ENCODE data around the gene CTRB2. TPM values are rescaled to one million over a fixed set of nuclear protein-coding genes. Genes with fewer than 3 reads are reported as not detected.

Gene CTRB2
- total and polyA plus RNA-seq, 7 experiments from 2014 or later = not detected

GRCh38 chr16:75179208-75179607 lies 27.8 kb downstream of the CTRB2 start:
- Mint-ChIP-seq H3K4me1 (no peaks in the 10 kb centered on the region), H3K36me3 (peaks cover under 1 to 13% (median 10%) of the 10 kb centered on the region in 5 donors), H3K27ac (no peak overlapping the region), H3K9me3 (peaks cover 6 to 49% (median 29%) of the 10 kb centered on the region in 11 donors), H3K4me3 (no peak overlapping the region), H3K27me3 (peaks cover 0 to 6% (median 0%) of the 10 kb centered on the region in 5 donors)
- no peaks in the 10 kb centered on the region for H3K4me1 ChIP-seq (ENCODE audit: control insufficient read depth in 2 of 2, insufficient read depth in 2 of 2, low read length in 2 of 2)
- intact Hi-C loops (cut with micrococcal nuclease) = no loop called here
- ChIA-PET POLR2A (interaction anchor here (0.6 kb wide), 1 partner anchor 599 kb away, joined by 6 read pairs; no protein-coding TSS in a partner anchor), CTCF (no interaction called here)
- ATAC-seq = no peak
- H3K9me3 ChIP-seq (ENCODE audit: control insufficient read depth in 2 of 3, low read length in 3 of 3) = peaks cover 0 to 24% (median 12%) of the 10 kb centered on the region in 3 experiments
- DNase-seq = no peak
- H3K4me3 ChIP-seq (ENCODE audit: low read length) = no peak overlapping the region
- H3K27me3 ChIP-seq (ENCODE audit: control insufficient read depth in 2 of 2, insufficient read depth in 2 of 2, low read length in 2 of 2) = no peaks in the 10 kb centered on the region
- no peaks in the 10 kb centered on the region for H3K36me3 ChIP-seq (ENCODE audit: control insufficient read depth in 2 of 3, insufficient read depth in 3 of 3, low read length in 3 of 3)
- H3K27ac ChIP-seq (ENCODE audit: low read depth, low read length) = no peak overlapping the region

- Mint-ChIP-seq H3K4me1 (no peaks in the 10 kb centered on the region), H3K36me3 (peaks cover 20 to 36% (median 26%) of the 10 kb centered on the region in 5 donors), H3K4me3 (no peak overlapping the region), H3K9me3 (peaks cover 23 to 71% (median 49%) of the 10 kb centered on the region in 11 donors), H3K27me3 (peaks cover 0 to 6% (median 3%) of the 10 kb centered on the region in 5 donors), H3K27ac (no peak overlapping the region)
- intact Hi-C loops (cut with micrococcal nuclease) = no loop called here
- ATAC-seq (no peak), DNase-seq (no peak)
- Histone ChIP-seq H3K27me3 (ENCODE audit: control insufficient read depth in 2 of 2, insufficient read depth in 2 of 2, low read length in 2 of 2) (no peaks in the 10 kb centered on the region), H3K27ac (ENCODE audit: low read depth, low read length) (no peak overlapping the region), H3K36me3 (ENCODE audit: control insufficient read depth in 2 of 3, insufficient read depth in 3 of 3, low read length in 3 of 3) (no peaks in the 10 kb centered on the region), H3K9me3 (ENCODE audit: control insufficient read depth in 2 of 3, low read length in 3 of 3) (peaks cover 0 to 45% (median 12%) of the 10 kb centered on the region in 3 experiments), H3K4me1 (ENCODE audit: control insufficient read depth in 2 of 2, insufficient read depth in 2 of 2, low read length in 2 of 2) (no peaks in the 10 kb centered on the region), H3K4me3 (ENCODE audit: low read length) (no peak overlapping the region)
- CTCF ChIA-PET = no interaction called here
- POLR2A ChIA-PET = no interaction called here
Measured at GRCh38 chr16:75176926-75177325, 30.0 kb downstream of the CTRB2 start.

GRCh38 chr16:75175074-75175473 lies 31.9 kb downstream of the CTRB2 start:
- peaks cover 27 to 52% (median 40%) of the 10 kb centered on the region in 5 donors for H3K36me3 Mint-ChIP-seq
- POLR2A ChIA-PET = no interaction called here
- Histone ChIP-seq H3K36me3 (ENCODE audit: control insufficient read depth in 2 of 3, insufficient read depth in 3 of 3, low read length in 3 of 3) (peaks cover 0 to 10% (median 5%) of the 10 kb centered on the region in 3 experiments), H3K9me3 (ENCODE audit: control insufficient read depth in 2 of 3, low read length in 3 of 3) (peaks cover 1 to 60% (median 24%) of the 10 kb centered on the region in 3 experiments), H3K27ac (ENCODE audit: low read depth, low read length) (no peak overlapping the region), H3K27me3 (ENCODE audit: control insufficient read depth in 2 of 2, insufficient read depth in 2 of 2, low read length in 2 of 2) (no peaks in the 10 kb centered on the region), H3K4me3 (ENCODE audit: low read length) (no peak overlapping the region), H3K4me1 (ENCODE audit: control insufficient read depth in 2 of 2, insufficient read depth in 2 of 2, low read length in 2 of 2) (no peaks in the 10 kb centered on the region)
- CTCF ChIA-PET = no interaction called here
- DNase-seq (no peak), ATAC-seq (no peak)
- no peaks in the 10 kb centered on the region for H3K4me1 Mint-ChIP-seq
- peaks cover 0 to 6% (median 0%) of the 10 kb centered on the region in 5 donors for H3K27me3 Mint-ChIP-seq
- no peak overlapping the region for H3K4me3 Mint-ChIP-seq
- peaks cover 24 to 83% (median 56%) of the 10 kb centered on the region in 11 donors for H3K9me3 Mint-ChIP-seq
- no peak overlapping the region for H3K27ac Mint-ChIP-seq
- intact Hi-C loops (cut with micrococcal nuclease) = no loop called here

DNA sequence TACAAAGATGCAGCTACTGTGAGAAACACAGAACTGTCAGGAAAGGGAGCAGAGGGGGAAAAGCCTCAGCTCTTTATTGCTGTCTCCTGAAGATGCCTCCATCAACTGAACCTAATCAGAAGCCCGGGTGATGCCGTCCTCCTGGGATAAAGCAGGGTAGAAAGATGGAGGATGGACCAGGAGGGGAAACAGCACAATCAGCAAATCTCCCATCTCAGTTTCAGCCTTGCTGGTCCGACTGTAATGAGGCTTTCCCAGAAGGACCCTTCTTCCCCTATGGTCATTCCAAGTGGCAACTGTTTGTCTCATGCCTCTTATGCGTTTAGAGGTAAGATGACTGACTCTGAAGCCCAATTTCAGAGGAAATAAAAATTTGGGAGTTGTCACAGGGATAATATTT lies 34.4 kb downstream of the CTRB2 start:
- H3K27ac Mint-ChIP-seq = no peak overlapping the region
- Histone ChIP-seq H3K36me3 (ENCODE audit: control insufficient read depth in 2 of 3, insufficient read depth in 3 of 3, low read length in 3 of 3) (peaks cover 11 to 35% (median 26%) of the 10 kb centered on the region in 3 experiments), H3K4me3 (ENCODE audit: low read length) (no peak overlapping the region), H3K27me3 (ENCODE audit: control insufficient read depth in 2 of 2, insufficient read depth in 2 of 2, low read length in 2 of 2) (no peaks in the 10 kb centered on the region), H3K9me3 (ENCODE audit: control insufficient read depth in 2 of 3, low read length in 3 of 3) (peaks cover 7 to 85% (median 41%) of the 10 kb centered on the region in 3 experiments), H3K27ac (ENCODE audit: low read depth, low read length) (no peak overlapping the region), H3K4me1 (ENCODE audit: control insufficient read depth in 2 of 2, insufficient read depth in 2 of 2, low read length in 2 of 2) (no peaks in the 10 kb centered on the region)
- ATAC-seq (no peak), DNase-seq (no peak)
- intact Hi-C loops (cut with micrococcal nuclease) = no loop called here
- H3K9me3 Mint-ChIP-seq = peaks cover 29 to 97% (median 72%) of the 10 kb centered on the region in 11 donors
- no peaks in the 10 kb centered on the region for H3K4me1 Mint-ChIP-seq
- ChIA-PET CTCF (no interaction called here), POLR2A (no interaction called here)
- H3K36me3 Mint-ChIP-seq = peaks cover 47 to 75% (median 62%) of the 10 kb centered on the region in 5 donors
- peaks cover 0 to 4% (median 0%) of the 10 kb centered on the region in 5 donors for H3K27me3 Mint-ChIP-seq
- no peak overlapping the region for H3K4me3 Mint-ChIP-seq

GRCh38 chr16:75169899-75170405 lies 37.0 kb downstream of the CTRB2 start:
- Histone ChIP-seq H3K4me3 (ENCODE audit: low read length) (no peak overlapping the region), H3K27me3 (ENCODE audit: control insufficient read depth in 2 of 2, insufficient read depth in 2 of 2, low read length in 2 of 2) (no peaks in the 10 kb centered on the region), H3K36me3 (ENCODE audit: control insufficient read depth in 2 of 3, insufficient read depth in 3 of 3, low read length in 3 of 3) (peaks cover 11 to 58% (median 34%) of the 10 kb centered on the region in 3 experiments), H3K27ac (ENCODE audit: low read depth, low read length) (no peak overlapping the region), H3K4me1 (ENCODE audit: control insufficient read depth in 2 of 2, insufficient read depth in 2 of 2, low read length in 2 of 2) (no peaks in the 10 kb centered on the region), H3K9me3 (ENCODE audit: control insufficient read depth in 2 of 3, low read length in 3 of 3) (peaks cover 7 to 70% (median 31%) of the 10 kb centered on the region in 3 experiments)
- DNase-seq (no peak), ATAC-seq (no peak)
- peaks cover 47 to 91% (median 88%) of the 10 kb centered on the region in 5 donors for H3K36me3 Mint-ChIP-seq
- H3K27me3 Mint-ChIP-seq = peaks cover 0 to 4% (median 0%) of the 10 kb centered on the region in 5 donors
- no peak overlapping the region for H3K27ac Mint-ChIP-seq
- ChIA-PET CTCF (no interaction called here), POLR2A (no interaction called here)
- H3K4me1 Mint-ChIP-seq = no peaks in the 10 kb centered on the region
- intact Hi-C loops (cut with micrococcal nuclease) = no loop called here
- H3K4me3 Mint-ChIP-seq = no peak overlapping the region
- peaks cover 23 to 97% (median 60%) of the 10 kb centered on the region in 11 donors for H3K9me3 Mint-ChIP-seq

DNA sequence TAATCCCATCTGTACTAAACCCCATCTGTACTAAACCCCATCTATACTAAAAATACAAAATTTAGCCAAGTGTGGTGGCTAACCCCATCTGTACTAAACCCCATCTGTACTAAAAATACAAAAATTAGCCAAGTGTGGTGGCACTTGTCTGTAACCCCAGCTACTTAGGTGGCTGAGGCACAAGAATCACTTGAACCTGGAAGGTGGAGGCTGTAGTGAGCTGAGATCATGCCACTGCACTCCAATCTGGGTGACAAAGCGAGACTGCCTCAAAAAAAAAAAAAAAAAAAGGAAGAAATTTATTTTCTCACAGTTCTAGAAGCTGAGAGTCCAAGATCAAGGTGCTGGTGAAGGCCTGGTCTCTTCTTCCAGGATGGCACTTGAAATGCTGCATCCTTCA lies 46.6 kb downstream of the CTRB2 start:
- intact Hi-C loops (cut with micrococcal nuclease) = no loop called here
- ChIA-PET POLR2A (no interaction called here), CTCF (no interaction called here)
- no peak overlapping the region for H3K4me3 ChIP-seq (ENCODE audit: low read length)
- no peaks in the 10 kb centered on the region for H3K27me3 Mint-ChIP-seq
- H3K27me3 ChIP-seq (ENCODE audit: control insufficient read depth in 2 of 2, insufficient read depth in 2 of 2, low read length in 2 of 2) = no peaks in the 10 kb centered on the region
- ATAC-seq (no peak), DNase-seq (no peak)
- no peak overlapping the region for H3K4me3 Mint-ChIP-seq
- peaks cover 0 to 22% (median 4%) of the 10 kb centered on the region in 11 donors for H3K9me3 Mint-ChIP-seq
- peak overlapping the region in 1 of 9 donors; percentile 28 for H3K27ac Mint-ChIP-seq
- H3K4me1 ChIP-seq (ENCODE audit: control insufficient read depth in 2 of 2, insufficient read depth in 2 of 2, low read length in 2 of 2) = no peaks in the 10 kb centered on the region
- peaks cover 0 to 11% (median 3%) of the 10 kb centered on the region in 7 donors for H3K4me1 Mint-ChIP-seq
- H3K36me3 Mint-ChIP-seq = peaks cover 8 to 68% (median 44%) of the 10 kb centered on the region in 5 donors
- peaks cover 0 to 20% (median 0%) of the 10 kb centered on the region in 3 experiments for H3K36me3 ChIP-seq (ENCODE audit: control insufficient read depth in 2 of 3, insufficient read depth in 3 of 3, low read length in 3 of 3)
- H3K9me3 ChIP-seq (ENCODE audit: control insufficient read depth in 2 of 3, low read length in 3 of 3) = no peaks in the 10 kb centered on the region
- H3K27ac ChIP-seq (ENCODE audit: low read depth, low read length) = no peak overlapping the region

Data from naive thymus-derived CD4-positive, alpha-beta T cell (primary cell).